Mucosa of descending colon (tissue), 3 donors: ENCODE measurements around the gene CCSER1. TPM values are rescaled to one million over a fixed set of nuclear protein-coding genes. Genes with fewer than 3 reads are reported as not detected.

Experiments used
- ATAC-seq: fragments of 200-7000 bp; cut with Tn5 transposase; one replicate; pipeline ENCODE4 v1.9.1; 2020; ENCODE audit warnings: mild to moderate bottlenecking, moderate library complexity
- DNase-seq, 3 donors: peaks; one replicate each; pipeline ENCODE4 v3.0.0-alpha.2; 2020
- H3K36me3 ChIP-seq: fragments of 200-600 bp; one replicate; pipeline ENCODE4 v1.8.0; 2021; ENCODE audit warnings: low read depth, mild to moderate bottlenecking
- H3K4me1 ChIP-seq: fragments of 200-600 bp; one replicate; pipeline ENCODE4 v1.8.0; 2021; ENCODE audit warnings: low read depth, mild to moderate bottlenecking
- H3K4me3 ChIP-seq: fragments of 200-600 bp; one replicate; pipeline ENCODE4 v1.8.0; 2021; ENCODE audit warnings: mild to moderate bottlenecking
- H3K9me3 ChIP-seq: fragments of 200-600 bp; one replicate; pipeline ENCODE4 v1.8.0; 2021; ENCODE audit warnings: mild to moderate bottlenecking
- intact Hi-C, 2 donors: fragments of 100-400 bp; cut with DNase I in 1 of 2; cut with micrococcal nuclease in 1 of 2; formaldehyde crosslinking; loops; one replicate each; pipeline versions ENCODE4 v1.11.0 to v1.11.1; 2022; cut with DNase I, micrococcal nuclease
- total RNA-seq, 3 donors: library from RNA; stranded (reverse); fragmentation: NEBNext Ultra II Directional in 2 of 3; extraction: Animal tissue kit (Norgen Biotek cat#: 25700) in 2 of 3; gene quantifications; one replicate each; pipeline versions ENCODE4 v1.2.1 to v1.2.4, GENCODE V29; 2021 to 2023
- TF ChIP-seq, protein P1 (sequence below): fragments of 200-600 bp; IDR thresholded peaks from one replicate; pipeline ENCODE4 v1.8.0; 2022; ENCODE audit warnings: antibody characterized with exemption, mild to moderate bottlenecking
- donor health status: DM: no; HTN: no; CAD: no; lungs with moderate emphysema.
- donor health status: DM: no; HTN: no; CAD: no.
- donor health status: DM: no; HTN: yes; CAD: no.

CCSER1 gene
- total RNA-seq, 3 donors from 2014 or later, result 11.1 to 32.4 (median 13.3) TPM

DNA sequence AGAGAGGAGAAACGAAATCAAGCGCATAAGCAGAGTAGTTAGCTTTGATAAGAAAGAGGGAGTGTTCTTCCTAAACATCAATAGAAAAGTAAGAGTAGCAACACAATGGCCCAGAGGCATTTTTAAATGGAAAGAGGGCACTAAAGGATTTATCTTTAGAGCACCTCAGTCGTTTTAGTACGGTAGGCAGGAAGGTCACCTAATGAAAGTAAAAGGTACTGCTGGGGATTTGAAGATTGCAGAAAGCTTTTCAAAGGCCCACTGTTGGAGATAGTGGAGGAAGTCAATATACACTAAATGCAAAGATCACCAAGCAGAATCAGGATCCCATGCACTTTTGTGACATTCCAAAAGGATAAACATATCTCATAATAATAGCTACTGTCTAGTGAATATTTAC lies 1508.9 kb downstream of the CCSER1 start:
- intact Hi-C loops, result no loop called here
- no peak for ATAC-seq
- no peaks in the 10 kb centered on the region for H3K36me3 ChIP-seq
- no peaks in the 10 kb centered on the region for H3K4me1 ChIP-seq
- no peak overlapping the region for H3K4me3 ChIP-seq
- TF ChIP-seq, protein P1, sequence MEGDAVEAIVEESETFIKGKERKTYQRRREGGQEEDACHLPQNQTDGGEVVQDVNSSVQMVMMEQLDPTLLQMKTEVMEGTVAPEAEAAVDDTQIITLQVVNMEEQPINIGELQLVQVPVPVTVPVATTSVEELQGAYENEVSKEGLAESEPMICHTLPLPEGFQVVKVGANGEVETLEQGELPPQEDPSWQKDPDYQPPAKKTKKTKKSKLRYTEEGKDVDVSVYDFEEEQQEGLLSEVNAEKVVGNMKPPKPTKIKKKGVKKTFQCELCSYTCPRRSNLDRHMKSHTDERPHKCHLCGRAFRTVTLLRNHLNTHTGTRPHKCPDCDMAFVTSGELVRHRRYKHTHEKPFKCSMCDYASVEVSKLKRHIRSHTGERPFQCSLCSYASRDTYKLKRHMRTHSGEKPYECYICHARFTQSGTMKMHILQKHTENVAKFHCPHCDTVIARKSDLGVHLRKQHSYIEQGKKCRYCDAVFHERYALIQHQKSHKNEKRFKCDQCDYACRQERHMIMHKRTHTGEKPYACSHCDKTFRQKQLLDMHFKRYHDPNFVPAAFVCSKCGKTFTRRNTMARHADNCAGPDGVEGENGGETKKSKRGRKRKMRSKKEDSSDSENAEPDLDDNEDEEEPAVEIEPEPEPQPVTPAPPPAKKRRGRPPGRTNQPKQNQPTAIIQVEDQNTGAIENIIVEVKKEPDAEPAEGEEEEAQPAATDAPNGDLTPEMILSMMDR, result no peak
- no peaks in the 10 kb centered on the region for H3K9me3 ChIP-seq
- DNase-seq, result no peak

Other genes starting within 250 kb of the CCSER1 start
- 10 to 100 TPM in 2 of 3 donors, 1 to 10 TPM in 1; 8.8 to 40.1 (median 25.2) TPM for gene MMRN1, start 232.5 kb upstream of the CCSER1 start, total RNA-seq